ENCODE results near the gene KRABD2.

DNA sequence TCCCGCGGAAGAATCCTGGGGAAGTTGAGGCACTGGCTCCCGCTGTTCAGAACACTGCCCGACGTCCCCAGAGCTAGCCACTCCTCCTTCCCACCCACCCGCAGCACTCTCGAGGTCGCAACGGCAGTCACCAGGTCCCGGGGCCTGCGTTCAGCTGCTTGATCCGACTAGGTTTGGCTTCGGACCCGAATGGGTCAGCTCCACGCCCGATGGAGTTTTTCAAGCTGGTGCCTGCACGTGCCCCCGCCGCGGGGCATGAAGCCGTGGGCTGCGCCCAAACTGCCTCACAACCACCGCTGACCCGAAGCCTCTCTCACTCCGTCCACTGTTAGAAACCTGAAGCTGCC, 49.2 kb downstream of the KRABD2 start:
- TF ChIP-seq EZH2 (IDR thresholded peaks at IDR 0.05; ENCODE audit: borderline replicate concordance, low read depth, low read length, severe bottlenecking) = no peak
- TF ChIP-seq CTCF (IDR thresholded peaks at IDR 0.05; ENCODE audit: borderline replicate concordance, extremely low read depth, low read length, poor library complexity, severe bottlenecking) = no peak
